ENCODE results near the gene COLEC11.

COLEC11 gene

GRCh38 chr2:3626118-3626811 is 31.4 kb downstream of the COLEC11 start:
- no peak for DNase-seq

GRCh38 chr2:3626812-3627499 is 32.0 kb downstream of the COLEC11 start:
- DNase-seq = peak; percentile 4

GRCh38 chr2:3627500-3628100 is 32.7 kb downstream of the COLEC11 start:
- DNase-seq = peak; percentile 5

GRCh38 chr2:3628241-3628679 is 33.3 kb downstream of the COLEC11 start:
- DNase-seq = peak; percentile 1

GRCh38 chr2:3628800-3629199 is 33.9 kb downstream of the COLEC11 start:
- peak; percentile 1 for DNase-seq

GRCh38 chr2:3630631-3631030 is 35.7 kb downstream of the COLEC11 start:
- DNase-seq = no peak

- DNase-seq = peak; percentile 6
These were observed 36.4 kb downstream of the COLEC11 start for GRCh38 chr2:3631161-3631850.

- DNase-seq = peak; percentile 6
These were observed 37.1 kb downstream of the COLEC11 start for GRCh38 chr2:3631851-3632659.

GRCh38 chr2:3633089-3633981 is 38.4 kb downstream of the COLEC11 start:
- DNase-seq = peak; percentile 5

GRCh38 chr2:3633982-3634595 is 39.2 kb downstream of the COLEC11 start:
- no peak for DNase-seq

GRCh38 chr2:3634596-3635121 is 39.7 kb downstream of the COLEC11 start:
- peak; percentile 4 for DNase-seq

GRCh38 chr2:3635171-3635974 is 40.5 kb downstream of the COLEC11 start:
- DNase-seq = peak; percentile 4

- peak; percentile 4 for DNase-seq
These were observed 41.0 kb downstream of the COLEC11 start for GRCh38 chr2:3635975-3636327.

GRCh38 chr2:3636586-3637310 is 41.8 kb downstream of the COLEC11 start:
- peak; percentile 1 for DNase-seq

GRCh38 chr2:3637311-3637675 is 42.4 kb downstream of the COLEC11 start:
- peak; percentile 1 for DNase-seq

GRCh38 chr2:3637692-3638455 is 43.0 kb downstream of the COLEC11 start:
- DNase-seq = peak; percentile 4

- no peak for DNase-seq
These were observed 43.5 kb downstream of the COLEC11 start for GRCh38 chr2:3638456-3638810.

- DNase-seq = no peak
These were observed 44.2 kb downstream of the COLEC11 start for GRCh38 chr2:3639015-3639630.

Measured in activated naive CD4-positive, alpha-beta T cell treated with anti-CD3 and anti-CD28 coated beads, Interleukin-2, amount 50 U/mL, for 16 hours (primary cell).